Measurements from ENCODE around the gene HEATR5A. TPM values are rescaled to one million over a fixed set of nuclear protein-coding genes. Genes with fewer than 3 reads are reported as not detected.

HEATR5A gene
- polyA plus RNA-seq, 1 of the 3 experiments (the other 2 are of a cell fraction), result 7.1 TPM

- no peak for DNase-seq
- no peaks in the 10 kb centered on the region for H3K4me1 ChIP-seq (ENCODE audit: control insufficient read depth in 1 of 2, insufficient read depth in 2 of 2, low read depth in 1 of 2, low read length in 1 of 2)
- H3K9me3 ChIP-seq, result no peaks in the 10 kb centered on the region
- H3F3A ChIP-seq (replicated peaks; ENCODE audit: insufficient read depth), result no peaks in the 10 kb centered on the region
- POLR2A ChIA-PET, result no interaction called here
- H3K79me2 ChIP-seq (ENCODE audit: insufficient read depth), result no peaks in the 10 kb centered on the region
- H3K9ac ChIP-seq, result no peak overlapping the region
- WGBS (ENCODE audit: low lambda C conversion rate), result 95% methylated on average over 2 of the region's 2 CpGs
- CTCF ChIA-PET, result no interaction called here
- TF ChIP-seq GABPA (IDR thresholded peaks at IDR 0.05; ENCODE audit: low read depth), result no peak
- TF ChIP-seq POLR2AphosphoS5 (IDR thresholded peaks at IDR 0.05; ENCODE audit: low read depth, low read length), result no peak
- TF ChIP-seq SIN3A (IDR thresholded peaks at IDR 0.05; ENCODE audit: borderline replicate concordance, low read depth, low read length), result no peak
- TF ChIP-seq PBX3 (IDR thresholded peaks at IDR 0.05), result no peak
- no peak for TF ChIP-seq NRF1 (IDR thresholded peaks at IDR 0.05; ENCODE audit: low read depth, low read length)
- no peak for TF ChIP-seq EZH2phosphoT487 (IDR thresholded peaks at IDR 0.05; ENCODE audit: borderline replicate concordance, low read depth)
- no peak for TF ChIP-seq FOSL2 (IDR thresholded peaks at IDR 0.05; ENCODE audit: borderline replicate concordance, low read depth)
- TF ChIP-seq REST (IDR thresholded peaks at IDR 0.05; ENCODE audit: low read depth, low read length), result no peak
- TF ChIP-seq ZBTB33 (IDR thresholded peaks at IDR 0.05; ENCODE audit: borderline replicate concordance, low read depth), result no peak
- no peak for TF ChIP-seq USF1 (IDR thresholded peaks at IDR 0.05; ENCODE audit: borderline replicate concordance, low read depth)
- no peak for TF ChIP-seq JUND (IDR thresholded peaks at IDR 0.05)
- no peak for TF ChIP-seq YY1 (IDR thresholded peaks at IDR 0.05; ENCODE audit: low read depth)
- TF ChIP-seq TEAD4 (IDR thresholded peaks at IDR 0.05; ENCODE audit: borderline replicate concordance, insufficient read depth), result no peak
- H3K9me2 ChIP-seq, result no peaks in the 10 kb centered on the region
- H3K4me2 ChIP-seq, result no peak overlapping the region
- H4K20me1 ChIP-seq (ENCODE audit: insufficient read depth), result no peaks in the 10 kb centered on the region
- no peak overlapping the region for H2AFZ ChIP-seq (ENCODE audit: low read depth)
- no peak overlapping the region for H3K27ac ChIP-seq (ENCODE audit: low read depth in 2 of 2, low read length in 1 of 2)
- no peak overlapping the region for H3K4me3 ChIP-seq (ENCODE audit: low read depth in 2 of 2, low read length in 1 of 2)
- H3K36me3 ChIP-seq (replicated peaks in 1 of 2; ENCODE audit: control insufficient read depth in 1 of 2, insufficient read depth in 2 of 2, low read length in 1 of 2), result peaks cover 29 to 40% of the 10 kb centered on the region in 2 experiments
- no peaks in the 10 kb centered on the region for H3K27me3 ChIP-seq (ENCODE audit: insufficient read depth)
Observed at GRCh38 chr14:31346097-31346496, 74.3 kb downstream of the HEATR5A start.
